OCI-LY3 (cell line): ENCODE data around the gene TEX14.

ENCODE experiments used
- EZH2phosphoT487 ChIP-seq: fragments of 200-600 bp; shearing (Covaris generic); IDR thresholded peaks from 2 replicates; pipeline ENCODE4 v1.6.1; 2018; ENCODE audit warnings: antibody characterized with exemption, mixed run types, low read depth
- TF ChIP-seq, protein P1 (sequence below): fragments of 200-600, 300-600 bp; sonication (generic); IDR thresholded peaks from 2 replicates; pipeline ENCODE4 v1.5.1; 2014; ENCODE audit warnings: antibody characterized with exemption, low read length, low read depth

DNA sequence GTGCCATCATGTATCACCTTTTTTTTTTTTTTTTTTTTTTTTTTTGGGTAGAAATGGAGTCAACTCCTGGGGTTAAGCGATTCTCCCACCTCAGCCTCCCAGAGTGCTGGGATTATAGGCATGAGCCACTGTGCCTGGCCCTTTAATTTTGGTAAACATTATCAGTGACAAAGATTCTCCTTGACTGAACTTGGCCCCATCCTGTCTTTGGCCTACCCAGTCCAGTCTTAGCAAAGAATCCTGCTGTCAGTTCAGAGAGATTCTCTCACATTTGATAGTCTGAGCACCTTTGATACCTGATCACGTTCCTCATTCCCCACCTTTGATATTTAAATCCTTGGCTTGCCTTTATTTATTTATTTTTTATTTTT lies 12.1 kb upstream of the TEX14 start:
- TF ChIP-seq, protein P1, sequence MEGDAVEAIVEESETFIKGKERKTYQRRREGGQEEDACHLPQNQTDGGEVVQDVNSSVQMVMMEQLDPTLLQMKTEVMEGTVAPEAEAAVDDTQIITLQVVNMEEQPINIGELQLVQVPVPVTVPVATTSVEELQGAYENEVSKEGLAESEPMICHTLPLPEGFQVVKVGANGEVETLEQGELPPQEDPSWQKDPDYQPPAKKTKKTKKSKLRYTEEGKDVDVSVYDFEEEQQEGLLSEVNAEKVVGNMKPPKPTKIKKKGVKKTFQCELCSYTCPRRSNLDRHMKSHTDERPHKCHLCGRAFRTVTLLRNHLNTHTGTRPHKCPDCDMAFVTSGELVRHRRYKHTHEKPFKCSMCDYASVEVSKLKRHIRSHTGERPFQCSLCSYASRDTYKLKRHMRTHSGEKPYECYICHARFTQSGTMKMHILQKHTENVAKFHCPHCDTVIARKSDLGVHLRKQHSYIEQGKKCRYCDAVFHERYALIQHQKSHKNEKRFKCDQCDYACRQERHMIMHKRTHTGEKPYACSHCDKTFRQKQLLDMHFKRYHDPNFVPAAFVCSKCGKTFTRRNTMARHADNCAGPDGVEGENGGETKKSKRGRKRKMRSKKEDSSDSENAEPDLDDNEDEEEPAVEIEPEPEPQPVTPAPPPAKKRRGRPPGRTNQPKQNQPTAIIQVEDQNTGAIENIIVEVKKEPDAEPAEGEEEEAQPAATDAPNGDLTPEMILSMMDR, result no peak
- no peak for TF ChIP-seq EZH2phosphoT487
